HEK293 (cell line): ENCODE measurements around the gene OPN1SW.

Source experiments
- ZFP37 ChIP-seq: fragments of 450-650 bp; formaldehyde crosslinking; IDR thresholded peaks from 2 replicates; pipeline ENCODE4 v1.5.1; 2016; ENCODE audit warnings: missing biosample characterization, missing genetic modification characterization
- ZFP69B ChIP-seq: fragments of 450-650 bp; formaldehyde crosslinking; IDR thresholded peaks from 2 replicates; pipeline ENCODE4 v1.5.1; 2016; ENCODE audit warnings: missing biosample characterization, missing genetic modification characterization
- ZNF140 ChIP-seq: fragments of 450-650 bp; formaldehyde crosslinking; IDR thresholded peaks from 2 replicates; pipeline ENCODE4 v1.5.1; 2016; ENCODE audit warnings: missing biosample characterization, missing genetic modification characterization
- ZNF175 ChIP-seq: fragments of 450-650 bp; formaldehyde crosslinking; IDR thresholded peaks from 2 replicates; pipeline ENCODE4 v1.5.1; 2016; ENCODE audit warnings: missing biosample characterization, missing genetic modification characterization
- ZNF24 ChIP-seq: fragments of 450-650 bp; formaldehyde crosslinking; IDR thresholded peaks from 2 replicates; pipeline ENCODE4 v1.5.1; 2016; ENCODE audit warnings: missing biosample characterization, missing genetic modification characterization
- ZNF335 ChIP-seq: fragments of 450-650 bp; formaldehyde crosslinking; conservative IDR thresholded peaks from 2 replicates; pipeline ENCODE4 v1.5.1; 2016; ENCODE audit warnings: missing biosample characterization, missing genetic modification characterization
- ZNF449 ChIP-seq: fragments of 450-650 bp; formaldehyde crosslinking; IDR thresholded peaks from 2 replicates; pipeline ENCODE4 v1.5.1; 2017; ENCODE audit warnings: missing biosample characterization, mild to moderate bottlenecking, missing genetic modification characterization, moderate library complexity
- ZNF645 ChIP-seq: fragments of 450-650 bp; formaldehyde crosslinking; IDR thresholded peaks from 2 replicates; pipeline ENCODE4; 2016; ENCODE audit warnings: missing biosample characterization, missing genetic modification characterization
- ZNF76 ChIP-seq: fragments of 450-650 bp; formaldehyde crosslinking; IDR thresholded peaks from 2 replicates; pipeline ENCODE4; 2016; ENCODE audit warnings: low read depth, missing biosample characterization, missing genetic modification characterization, borderline replicate concordance
- ZNF768 ChIP-seq: fragments of 450-650 bp; formaldehyde crosslinking; IDR thresholded peaks from 2 replicates; pipeline ENCODE4 v1.5.1; 2018; ENCODE audit warnings: missing biosample characterization, mild to moderate bottlenecking, missing genetic modification characterization
- ZNF776 ChIP-seq: fragments of 450-650 bp; formaldehyde crosslinking; IDR thresholded peaks from 2 replicates; pipeline ENCODE4 v1.5.0; 2017; ENCODE audit warnings: missing biosample characterization, missing genetic modification characterization, borderline replicate concordance

Gene OPN1SW

GRCh38 chr7:128724743-128725142 is 50.9 kb downstream of the OPN1SW start (continued):
- TF ChIP-seq ZNF335 (tag by site-specific recombination) (no peak), ZNF24 (no peak), ZNF449 (no peak), ZNF768 (tag by site-specific recombination) (no peak), ZFP69B (tag by site-specific recombination) (no peak), ZFP37 (tag by site-specific recombination) (no peak), ZNF776 (tag by site-specific recombination) (no peak), ZNF175 (tag by site-specific recombination) (no peak), ZNF76 (no peak), ZNF140 (tag by site-specific recombination) (no peak), ZNF645 (tag by site-specific recombination) (no peak)
- TF ChIP-seq, all 188 proteins: peak for 0
